K562 (cell line): ENCODE results near the gene ENO3. TPM values are rescaled to one million over a fixed set of nuclear protein-coding genes. Genes with fewer than 3 reads are reported as not detected.

Source experiments
- BHLHE40 ChIP-seq: IDR thresholded peaks from 2 replicates; pipeline ENCODE4 v1.6.1; 2011; ENCODE audit warnings: low read length, improper control_type of control experiment
- CREM ChIP-seq: IDR thresholded peaks from 2 replicates; pipeline ENCODE4 v1.6.1; 2014; ENCODE audit warnings: antibody characterized with exemption, low read depth
- E2F3 ChIP-seq: fragments of 250-450 bp; sonication (Bioruptor Pico); IDR thresholded peaks from 2 replicates; pipeline ENCODE4 v1.4.0; 2020; ENCODE audit warnings: mild to moderate bottlenecking
- EHMT2 ChIP-seq: fragments of 450-650 bp; IDR thresholded peaks from 2 replicates; pipeline ENCODE4 v1.6.1; 2018; ENCODE audit warnings: antibody characterized with exemption
- ERF ChIP-seq: fragments of 450-650 bp; formaldehyde crosslinking; IDR thresholded peaks from 2 replicates; pipeline ENCODE4 v1.4.0; 2020; ENCODE audit warnings: mild to moderate bottlenecking, mixed read lengths
- GATAD2A ChIP-seq: fragments of 450-650 bp; IDR thresholded peaks from 2 replicates; pipeline ENCODE4 v1.6.1; 2017
- HMG20B ChIP-seq: fragments of 250-450 bp; sonication (Bioruptor Pico); IDR thresholded peaks from 2 replicates; pipeline ENCODE4 v1.5.0; 2021; ENCODE audit warnings: mild to moderate bottlenecking
- KAT8 ChIP-seq: fragments of 450-650 bp; IDR thresholded peaks from 2 replicates; pipeline ENCODE4 v1.6.1; 2016; ENCODE audit warnings: low read depth, mild to moderate bottlenecking
- L3MBTL2 ChIP-seq: fragments of 450-650 bp; IDR thresholded peaks from 2 replicates; pipeline ENCODE4 v1.6.1; 2016; ENCODE audit warnings: mild to moderate bottlenecking, moderate library complexity
- MAZ ChIP-seq, 2 experiments: fragments of 450-650 bp in 1 of 2; sonication (generic) in 1 of 2; formaldehyde crosslinking; IDR thresholded peaks in 1 of 2; conservative IDR thresholded peaks in 1 of 2; 2 replicates each; pipeline versions ENCODE4 v1.4.0 to v1.5.0; 2020; ENCODE audit warnings: mild to moderate bottlenecking in 1 of 2, missing genetic modification reagents in 1 of 2
- MGA ChIP-seq: fragments of 450-650 bp; IDR thresholded peaks from 2 replicates; pipeline ENCODE4 v1.6.1; 2016; ENCODE audit warnings: mild to moderate bottlenecking, moderate library complexity
- NFATC3 ChIP-seq: fragments of 450-650 bp; IDR thresholded peaks from 2 replicates; pipeline ENCODE4 v1.6.1; 2017; ENCODE audit warnings: mild to moderate bottlenecking
- NFE2 ChIP-seq: IDR thresholded peaks from 2 replicates; pipeline ENCODE4 v1.6.1; 2014; ENCODE audit warnings: antibody characterized with exemption, low read depth
- SRSF3 ChIP-seq: fragments of 200-400 bp; formaldehyde crosslinking; IDR thresholded peaks from 2 replicates; pipeline ENCODE4 v1.6.1; 2016; ENCODE audit warnings: mild to moderate bottlenecking, low read length, moderate library complexity; ENCODE audit not compliant: insufficient read depth
- SUPT5H ChIP-seq: fragments of 450-650 bp; IDR thresholded peaks from 2 replicates; pipeline ENCODE4 v1.6.1; 2016
- TCF7 ChIP-seq: sonication (generic); IDR thresholded peaks from 2 replicates; pipeline ENCODE4 v1.6.1; 2016; ENCODE audit warnings: antibody characterized with exemption, borderline replicate concordance
- ZC3H11A ChIP-seq: IDR thresholded peaks from 2 replicates; pipeline ENCODE4 v1.6.1; 2012; ENCODE audit warnings: low read depth, low read length, improper control_type of control experiment
- ZNF507 ChIP-seq: conservative IDR thresholded peaks from 2 replicates; pipeline ENCODE4 v1.6.1; 2017; ENCODE audit warnings: missing genetic modification characterization, missing compliant biosample characterization
- ZNF511 ChIP-seq: sonication (generic); formaldehyde crosslinking; IDR thresholded peaks from 2 replicates; pipeline ENCODE4 v1.8.0; 2022; ENCODE audit warnings: mild to moderate bottlenecking, missing genetic modification reagents
- polyA plus RNA-seq, 8 experiments: library from polyadenylated mRNA; depleted of rRNA in 4 of 8; stranded (reverse) in 5 of 8; unstranded in 3 of 8; fragments of >200 nt; fragmentation: Nextera tagmentation in 2 of 8; fragmentation: Illumina TruSeq in 1 of 8; extraction: Ambion mirVana in 2 of 8; extraction: Trizol in 1 of 8; gene quantifications; 2 replicates each; pipeline versions ENCODE4 v1.2.1 to v1.2.3, GENCODE V29; 2011 to 2014; ENCODE audit warnings: inconsistent platforms in 1 of 8, missing spikeins in 1 of 8
- total RNA-seq, 7 experiments: library from RNA; depleted of rRNA in 6 of 7; stranded (reverse); fragments of >200 nt in 6 of 7; fragmentation: Illumina TruSeq in 2 of 7; extraction: Trizol in 2 of 7; gene quantifications; 2 replicates each; pipeline versions ENCODE4 v1.2.1 to v1.2.3, GENCODE V29; 2011 to 2021; ENCODE audit warnings: low replicate concordance in 1 of 7

The ENO3 gene
- total and polyA plus RNA-seq, 9 of the 15 experiments (the other 6 are each of a cell fraction or from before 2014, with no cell fraction given): 5.7 to 17.2 (median 9.9) TPM

- TF ChIP-seq MAZ (CRISPR knock-in tag; conservative IDR thresholded peaks at IDR 0.05 in 1 of 2, IDR thresholded peaks at IDR 0.05 in 1 of 2) (peak; percentile 49 to 64; a peak in 1 of 4 replicates), ERF (peak; percentile 52; the same call in 1 of the 2 replicates), ZC3H11A (no peak), E2F3 (CRISPR knock-in tag) (0 out of 2 replicates have a peak, but pooled peaks have one; percentile 33), KAT8 (no peak), SRSF3 (no peak), ZNF507 (no peak), NFATC3 (no peak), BHLHE40 (peak; percentile 69), L3MBTL2 (peak; percentile 88), EHMT2 (no peak), NFE2 (0 out of 2 replicates have a peak, but pooled peaks have one; percentile 23), ZNF511 (CRISPR knock-in tag) (0 out of 2 replicates have a peak, but pooled peaks have one; percentile 31), SUPT5H (no peak), MGA (peak; percentile 90), TCF7 (no peak), CREM (no peak), GATAD2A (peak; percentile 16; the same call in 1 of the 2 replicates), HMG20B (CRISPR knock-in tag) (no peak)
Observed at GRCh38 chr17:4949321-4950074, 1.4 kb upstream of the ENO3 start (continued).
